Activated T-cell treated with anti-CD3 and anti-CD28 coated beads, Interleukin-2, amount 50 U/mL, for 4 hours (primary cell): ENCODE measurements around the gene IL17A. TPM values are rescaled to one million over a fixed set of nuclear protein-coding genes. Genes with fewer than 3 reads are reported as not detected.

Experiments used
- ATAC-seq, 2 donors: fragments of 200-7000 bp; cut with Tn5 transposase; one replicate each; pipeline ENCODE4 v1.10.0; 2021
- DNase-seq: peaks from one replicate; pipeline ENCODE4 v3.0.0-alpha.2; 2020
- H3K27me3 Mint-ChIP-seq: one replicate; pipeline ENCODE4 v1.8.0; 2021; ENCODE audit warnings: low read depth, mixed read lengths
- H3K36me3 Mint-ChIP-seq: one replicate; pipeline ENCODE4 v1.8.0; 2022; ENCODE audit warnings: mixed read lengths; ENCODE audit not compliant: insufficient read depth
- H3K4me1 Mint-ChIP-seq: one replicate; pipeline ENCODE4 v1.8.0; 2021; ENCODE audit warnings: low read depth, mixed read lengths
- H3K4me3 Mint-ChIP-seq: one replicate; pipeline ENCODE4 v1.8.0; 2021; ENCODE audit warnings: mild to moderate bottlenecking, moderate library complexity, mixed read lengths
- H3K9me3 Mint-ChIP-seq: one replicate; pipeline ENCODE4 v1.8.0; 2021; ENCODE audit warnings: mixed read lengths
- total RNA-seq, 3 donors: library from RNA; stranded (reverse); gene quantifications; one replicate each; pipeline ENCODE4 v1.2.1, GENCODE V29; 2021

IL17A gene
- total RNA-seq = 1 to 10 TPM; 1.9 to 4.8 (median 3.9) TPM

DNA sequence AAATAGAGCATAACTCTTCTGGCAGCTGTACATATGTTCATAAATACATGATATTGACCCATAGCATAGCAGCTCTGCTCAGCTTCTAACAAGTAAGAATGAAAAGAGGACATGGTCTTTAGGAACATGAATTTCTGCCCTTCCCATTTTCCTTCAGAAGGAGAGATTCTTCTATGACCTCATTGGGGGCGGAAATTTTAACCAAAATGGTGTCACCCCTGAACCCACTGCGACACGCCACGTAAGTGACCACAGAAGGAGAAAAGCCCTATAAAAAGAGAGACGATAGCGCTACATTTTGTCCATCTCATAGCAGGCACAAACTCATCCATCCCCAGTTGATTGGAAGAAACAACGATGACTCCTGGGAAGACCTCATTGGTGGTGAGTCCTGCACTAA lies at the start of gene IL17A:
Gene IL17A, plus strand, starts transcription at position 301 of the 400 bp plus-strand sequence. Its CDS starts 57 bp downstream, at position 358.
- Mint-ChIP-seq H3K27me3 (peaks cover 24% of the 10 kb centered on the region), H3K4me1 (peaks cover 8% of the 10 kb centered on the region), H3K36me3 (peaks cover 1% of the 10 kb centered on the region), H3K9me3 (no peaks in the 10 kb centered on the region), H3K4me3 (peak within 1 kb of the TSS; percentile 20)
- DNase-seq (no peak), ATAC-seq (no peak)

DNA sequence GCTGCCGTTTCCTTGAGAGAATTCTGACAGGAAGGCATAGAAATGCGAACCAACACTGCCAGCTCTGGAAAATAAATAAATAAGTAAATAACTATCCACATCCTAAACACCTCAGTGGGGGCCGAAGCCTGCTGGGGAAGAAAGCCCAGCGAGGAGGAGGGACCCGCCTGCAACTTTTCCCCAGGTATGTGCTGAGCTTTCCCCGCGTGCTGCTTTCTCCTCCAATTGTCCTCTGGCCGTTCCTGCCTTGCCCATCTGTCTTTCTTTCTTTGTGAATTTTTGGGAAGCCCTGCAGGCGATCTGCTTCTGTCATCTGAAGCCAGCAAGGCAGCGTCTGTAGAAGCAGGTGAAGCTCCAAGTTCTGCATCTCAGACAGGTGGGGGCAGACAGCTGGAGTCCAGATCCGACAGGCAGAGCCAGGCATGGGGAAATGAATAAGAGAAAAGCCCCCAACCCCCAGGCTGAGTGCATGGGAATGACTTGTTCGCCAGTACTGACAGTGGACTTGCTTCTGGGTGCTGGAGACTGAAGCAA lies 49.2 kb upstream of the IL17A start:
- no peaks in the 10 kb centered on the region for H3K36me3 Mint-ChIP-seq
- ATAC-seq (no peak), DNase-seq (no peak)
- H3K4me3 Mint-ChIP-seq = no peak overlapping the region
- H3K9me3 Mint-ChIP-seq = no peaks in the 10 kb centered on the region
- H3K27me3 Mint-ChIP-seq = peaks cover 2% of the 10 kb centered on the region
- peaks cover 4% of the 10 kb centered on the region for H3K4me1 Mint-ChIP-seq

DNA sequence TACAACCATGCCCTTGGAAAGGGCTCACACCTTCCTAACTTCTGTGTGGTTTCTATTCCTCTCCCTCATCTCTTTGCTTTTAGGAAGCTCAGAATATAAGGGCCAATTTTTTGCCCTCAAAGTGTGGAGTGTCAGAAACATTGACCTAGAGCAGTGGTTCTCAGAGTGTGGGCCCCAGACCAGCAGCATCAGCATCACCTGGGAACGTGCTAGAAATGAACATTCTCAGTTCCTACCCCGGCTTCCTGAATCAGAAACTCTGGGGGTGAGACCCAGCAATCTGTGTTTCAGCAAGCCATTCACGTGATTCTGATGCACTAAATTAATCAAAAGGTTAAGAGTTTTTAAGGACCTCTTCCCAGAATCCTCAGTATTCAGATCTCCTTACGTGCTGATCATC lies 47.9 kb upstream of the IL17A start:
- H3K27me3 Mint-ChIP-seq = peaks cover 2% of the 10 kb centered on the region
- no peak for DNase-seq
- no peaks in the 10 kb centered on the region for H3K36me3 Mint-ChIP-seq
- no peak for ATAC-seq
- no peaks in the 10 kb centered on the region for H3K9me3 Mint-ChIP-seq
- H3K4me3 Mint-ChIP-seq = no peak overlapping the region
- peaks cover 4% of the 10 kb centered on the region for H3K4me1 Mint-ChIP-seq

DNA sequence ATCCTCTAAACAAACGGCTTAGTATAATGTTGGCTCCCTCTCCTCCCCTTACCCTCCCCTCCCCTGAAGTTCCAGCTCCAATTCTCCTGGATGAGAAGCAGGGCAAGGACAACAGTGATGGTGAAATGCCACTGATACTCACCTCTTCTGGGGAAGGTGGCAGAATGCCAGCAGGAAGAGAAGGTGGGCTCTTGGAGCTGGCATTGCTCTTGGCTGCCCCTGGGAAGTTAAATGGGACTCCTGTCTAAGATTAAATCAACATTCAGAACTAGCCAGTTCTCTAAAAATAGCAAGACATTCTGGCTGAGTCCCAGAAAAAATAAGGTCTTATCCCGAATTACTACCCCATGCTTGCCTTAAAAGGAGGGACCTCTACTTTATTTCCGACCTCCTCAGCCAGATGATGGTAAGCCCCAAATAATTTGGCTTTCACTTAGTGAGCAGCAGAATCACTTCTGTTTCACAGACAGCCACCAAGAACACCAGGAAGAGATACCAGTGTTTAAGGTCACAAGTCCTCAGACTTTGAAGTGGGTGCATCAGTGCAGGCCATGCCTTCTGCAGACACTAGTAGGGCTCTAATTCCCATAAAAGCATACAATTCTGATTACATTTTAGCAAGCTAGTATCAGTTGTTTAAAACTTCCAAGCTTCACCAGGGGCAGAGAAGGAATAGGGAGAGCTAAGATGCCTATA lies 46.0 kb upstream of the IL17A start:
- Mint-ChIP-seq H3K4me3 (no peak overlapping the region), H3K9me3 (no peaks in the 10 kb centered on the region), H3K4me1 (no peaks in the 10 kb centered on the region), H3K36me3 (no peaks in the 10 kb centered on the region), H3K27me3 (peaks cover 12% of the 10 kb centered on the region)
- no peak for ATAC-seq
- DNase-seq = no peak

DNA sequence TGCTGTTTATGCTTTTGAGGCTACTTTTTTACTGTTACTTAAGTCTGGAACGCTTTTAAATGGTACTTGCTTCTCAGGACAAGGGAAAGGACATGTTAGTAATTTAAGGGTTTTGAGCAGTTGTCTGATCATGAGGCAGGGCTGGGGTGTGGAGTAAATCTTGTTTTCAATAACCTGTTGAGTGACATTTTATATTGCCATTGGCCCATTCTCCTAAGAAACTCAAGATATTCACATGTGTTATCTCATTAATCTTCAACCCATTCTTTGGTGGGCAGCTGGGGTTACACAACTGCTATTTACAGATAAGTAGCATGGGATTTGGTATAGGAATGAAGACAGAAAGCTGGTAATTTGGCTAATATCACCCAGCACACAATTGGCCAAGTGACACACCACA lies 44.6 kb upstream of the IL17A start:
- Mint-ChIP-seq H3K4me3 (no peak overlapping the region), H3K27me3 (peaks cover 17% of the 10 kb centered on the region), H3K9me3 (no peaks in the 10 kb centered on the region), H3K36me3 (no peaks in the 10 kb centered on the region), H3K4me1 (no peaks in the 10 kb centered on the region)
- DNase-seq (no peak), ATAC-seq (no peak)

DNA sequence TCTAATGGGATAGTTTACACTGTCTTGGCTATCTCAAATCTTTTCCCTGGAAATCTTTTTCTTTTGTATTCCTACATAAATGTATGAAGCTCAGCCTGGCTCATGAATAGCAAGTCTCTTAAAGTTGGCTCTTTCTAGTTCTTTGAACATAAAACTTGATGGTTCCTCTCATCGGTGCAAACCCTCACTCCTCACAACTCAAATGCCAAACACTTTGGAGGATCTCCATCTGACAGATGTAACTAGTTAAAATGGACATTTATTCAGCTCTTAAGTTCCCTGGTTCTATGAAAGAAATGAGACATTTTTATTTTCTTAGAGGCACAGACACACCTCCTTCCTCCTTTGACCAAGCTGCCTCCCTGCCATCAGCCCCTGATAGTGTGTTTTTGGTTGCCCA lies 43.6 kb upstream of the IL17A start:
- DNase-seq (no peak), ATAC-seq (no peak)
- Mint-ChIP-seq H3K4me1 (no peaks in the 10 kb centered on the region), H3K36me3 (no peaks in the 10 kb centered on the region), H3K9me3 (no peaks in the 10 kb centered on the region), H3K4me3 (no peak overlapping the region), H3K27me3 (peaks cover 17% of the 10 kb centered on the region)

DNA sequence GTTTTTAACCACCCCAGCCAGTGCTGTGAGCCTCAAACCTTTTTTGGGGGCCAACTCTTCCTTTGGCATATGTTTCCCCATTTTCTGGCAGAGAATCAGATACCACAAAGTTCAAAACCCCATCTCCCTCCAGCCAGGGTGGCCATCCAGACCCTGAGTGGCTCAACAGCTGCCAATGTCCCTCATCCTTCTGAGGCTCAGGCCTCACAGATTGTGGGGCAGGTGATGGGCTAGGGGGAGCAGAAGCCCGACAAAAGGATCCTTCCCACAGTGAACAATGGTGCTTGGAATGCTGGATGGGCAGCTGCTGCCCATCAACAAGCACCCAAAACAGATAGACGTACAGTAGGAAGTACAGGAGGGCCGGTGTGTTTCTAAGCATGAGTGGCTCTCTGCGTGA lies 42.6 kb upstream of the IL17A start:
- no peak for ATAC-seq
- Mint-ChIP-seq H3K27me3 (peaks cover 17% of the 10 kb centered on the region), H3K4me1 (no peaks in the 10 kb centered on the region), H3K36me3 (no peaks in the 10 kb centered on the region), H3K9me3 (no peaks in the 10 kb centered on the region), H3K4me3 (no peak overlapping the region)
- DNase-seq = no peak

DNA sequence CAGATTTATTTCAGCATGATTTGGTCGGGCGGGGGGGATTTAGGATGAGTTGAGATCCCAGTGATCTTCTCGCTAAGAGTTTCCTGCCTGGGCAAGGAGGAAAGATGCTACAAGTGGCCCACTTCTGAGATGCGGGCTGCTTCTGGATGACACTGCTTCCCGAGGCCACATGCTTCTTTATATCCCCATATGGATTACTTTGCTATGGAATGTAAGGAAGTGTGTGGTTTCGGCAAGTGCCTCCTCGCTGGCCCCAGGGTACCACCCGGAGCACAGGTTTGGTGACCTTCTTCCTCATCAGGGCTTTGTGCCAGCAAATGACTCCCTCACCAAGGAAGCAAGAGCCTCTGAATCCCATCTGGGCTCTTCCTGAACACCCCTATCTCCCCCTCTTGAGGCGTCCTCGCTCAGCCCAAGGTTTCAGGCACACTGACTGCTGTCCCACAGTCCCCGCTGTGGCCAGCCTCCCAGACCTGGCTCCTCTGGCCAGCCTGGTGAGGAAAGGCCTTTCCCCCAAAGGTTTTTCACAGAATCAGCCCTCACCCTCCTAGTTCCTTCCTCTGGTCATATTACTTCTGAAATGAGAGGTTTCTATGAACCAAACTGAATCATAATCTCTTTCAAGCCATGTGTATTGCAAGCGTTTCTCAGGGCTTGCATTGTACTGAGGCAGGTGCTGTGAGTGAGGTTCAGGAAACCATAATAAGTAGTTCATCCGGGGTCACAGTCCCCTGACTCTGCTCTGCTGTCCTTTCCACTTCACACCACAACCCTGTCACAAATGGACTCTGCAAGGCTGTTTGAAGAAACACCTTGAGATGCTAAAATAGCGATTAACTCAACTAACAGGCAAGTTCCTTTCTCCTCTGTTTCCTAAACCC lies 41.7 kb upstream of the IL17A start:
- H3K4me1 Mint-ChIP-seq = no peaks in the 10 kb centered on the region
- H3K27me3 Mint-ChIP-seq = peaks cover 17% of the 10 kb centered on the region
- peak in 1 of 2 donors; percentile 27 for ATAC-seq

DNA sequence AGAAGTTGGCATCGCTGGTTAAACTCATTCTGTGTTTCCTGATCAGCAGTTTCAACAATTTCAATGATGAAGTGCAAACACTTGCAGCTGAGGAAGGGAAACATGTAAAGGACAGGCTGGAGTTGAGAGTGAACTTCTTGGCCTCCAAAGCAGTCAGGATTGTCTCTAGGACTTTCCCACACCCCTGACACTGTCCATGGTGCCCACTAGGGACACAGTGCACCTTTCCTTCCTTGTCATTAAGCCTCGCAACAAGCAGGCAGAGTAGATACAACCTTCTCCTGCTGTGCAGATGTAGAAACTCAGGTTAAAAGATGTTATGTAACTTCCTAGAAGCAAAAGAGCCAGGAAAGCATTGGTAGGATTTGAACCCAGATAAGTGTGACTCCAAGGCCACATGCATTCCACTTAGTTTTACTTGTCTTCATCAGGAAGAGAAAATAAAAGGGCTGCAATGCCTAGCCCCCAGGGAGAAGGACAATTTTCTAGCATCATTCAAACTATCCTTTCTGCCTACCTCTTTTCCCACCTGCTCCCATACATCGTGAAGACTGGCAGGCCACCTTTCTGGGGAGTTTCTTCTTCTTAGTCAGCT lies 39.2 kb upstream of the IL17A start:
- Mint-ChIP-seq H3K27me3 (peaks cover 21% of the 10 kb centered on the region), H3K4me1 (no peaks in the 10 kb centered on the region), H3K4me3 (no peak overlapping the region), H3K9me3 (no peaks in the 10 kb centered on the region), H3K36me3 (no peaks in the 10 kb centered on the region)
- DNase-seq (no peak), ATAC-seq (no peak)

More for the DNA sequence above, 41.7 kb upstream of the IL17A start:
- no peak for DNase-seq
- Mint-ChIP-seq H3K4me3 (no peak overlapping the region), H3K36me3 (no peaks in the 10 kb centered on the region), H3K9me3 (no peaks in the 10 kb centered on the region)

DNA sequence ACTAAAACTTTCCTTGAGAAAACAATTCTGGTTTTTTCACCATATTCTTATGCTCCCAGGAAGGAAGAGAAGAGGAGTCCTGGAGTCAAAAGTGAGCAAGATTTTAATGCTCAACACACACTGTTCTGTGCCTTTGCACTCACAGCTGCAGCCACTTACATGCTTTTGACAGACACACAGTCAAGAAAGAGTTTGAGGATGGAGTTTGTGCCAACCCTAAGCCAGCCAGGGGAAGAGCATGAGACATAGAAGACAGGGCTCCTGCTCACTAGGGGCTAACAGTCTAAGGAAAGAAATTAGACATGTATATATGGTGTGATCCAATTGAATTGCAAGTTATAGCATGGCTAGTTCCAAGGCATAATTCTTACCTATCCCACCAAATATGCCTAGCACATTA lies 37.1 kb upstream of the IL17A start:
- no peak for DNase-seq
- ATAC-seq = no peak
- Mint-ChIP-seq H3K9me3 (no peaks in the 10 kb centered on the region), H3K27me3 (peaks cover 22% of the 10 kb centered on the region), H3K4me1 (no peaks in the 10 kb centered on the region), H3K36me3 (no peaks in the 10 kb centered on the region), H3K4me3 (no peak overlapping the region)

DNA sequence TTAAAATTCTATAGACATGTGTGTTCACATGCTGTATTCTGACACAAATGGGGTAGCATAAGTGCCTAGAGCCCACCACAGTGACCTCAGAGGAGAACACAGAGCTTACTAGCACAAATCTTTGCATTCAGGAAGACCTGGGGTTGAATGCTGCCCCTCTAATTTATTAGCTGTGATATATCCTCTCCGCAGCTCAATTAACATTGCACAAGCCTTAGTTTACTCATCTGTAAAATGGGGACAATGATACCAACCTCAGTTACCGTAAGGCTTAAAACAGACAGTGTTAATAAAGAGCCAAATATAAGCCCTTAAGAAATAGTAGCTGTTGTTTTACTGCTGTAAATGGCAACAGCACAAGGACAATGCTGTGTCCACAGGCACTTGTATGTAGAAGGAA lies 36.2 kb upstream of the IL17A start:
- Mint-ChIP-seq H3K4me3 (no peak overlapping the region), H3K4me1 (no peaks in the 10 kb centered on the region), H3K9me3 (no peaks in the 10 kb centered on the region), H3K27me3 (peaks cover 17% of the 10 kb centered on the region), H3K36me3 (no peaks in the 10 kb centered on the region)
- ATAC-seq (no peak), DNase-seq (no peak)

DNA sequence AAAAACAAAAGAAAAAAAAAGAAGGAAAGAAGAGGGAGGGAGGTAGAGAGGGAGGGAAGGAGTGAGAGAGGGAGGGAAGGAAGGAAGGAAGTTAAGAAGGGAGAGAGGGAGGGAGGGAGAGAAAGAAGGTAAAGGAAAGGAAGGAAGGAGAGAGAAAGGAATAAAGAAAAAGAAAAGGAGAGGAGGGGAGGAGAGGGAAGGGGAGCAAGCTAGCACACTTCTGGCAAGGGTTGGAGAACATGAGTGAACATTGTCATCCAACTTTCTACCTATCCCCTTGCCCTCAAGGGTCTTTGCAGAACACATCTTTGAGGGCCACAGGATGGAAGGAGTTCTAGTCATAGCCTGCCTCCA lies 34.1 kb upstream of the IL17A start:
- Mint-ChIP-seq H3K4me1 (peaks cover 20% of the 10 kb centered on the region), H3K27me3 (peaks cover 12% of the 10 kb centered on the region), H3K36me3 (no peaks in the 10 kb centered on the region), H3K9me3 (no peaks in the 10 kb centered on the region), H3K4me3 (no peak overlapping the region)
- no peak for ATAC-seq
- DNase-seq = no peak

DNA sequence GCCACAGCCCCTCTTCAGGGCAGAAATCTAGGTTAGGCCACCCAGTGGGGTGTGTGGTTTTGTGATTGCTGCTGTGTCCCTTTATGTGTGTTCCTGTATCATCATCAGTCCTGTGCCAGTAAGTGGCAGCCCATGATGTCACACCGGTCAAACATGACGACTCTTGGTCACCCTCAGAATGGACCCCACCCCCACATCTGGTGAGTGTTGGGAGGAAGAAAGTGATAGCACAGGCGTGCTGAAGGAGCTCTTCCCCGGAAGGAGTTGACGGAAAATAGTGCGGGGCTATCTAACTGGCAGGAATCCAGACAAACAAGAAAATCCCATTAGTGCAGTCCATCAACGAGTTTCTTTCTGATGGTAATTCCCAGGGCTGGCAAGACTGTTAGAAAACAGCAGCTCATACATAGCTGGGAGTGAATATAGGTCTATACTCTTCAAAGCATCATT lies 33.4 kb upstream of the IL17A start:
- H3K4me3 Mint-ChIP-seq = no peak overlapping the region
- no peak for ATAC-seq
- peaks cover 12% of the 10 kb centered on the region for H3K27me3 Mint-ChIP-seq
- peaks cover 26% of the 10 kb centered on the region for H3K4me1 Mint-ChIP-seq
- no peak for DNase-seq
- H3K36me3 Mint-ChIP-seq = no peaks in the 10 kb centered on the region
- H3K9me3 Mint-ChIP-seq = no peaks in the 10 kb centered on the region

DNA sequence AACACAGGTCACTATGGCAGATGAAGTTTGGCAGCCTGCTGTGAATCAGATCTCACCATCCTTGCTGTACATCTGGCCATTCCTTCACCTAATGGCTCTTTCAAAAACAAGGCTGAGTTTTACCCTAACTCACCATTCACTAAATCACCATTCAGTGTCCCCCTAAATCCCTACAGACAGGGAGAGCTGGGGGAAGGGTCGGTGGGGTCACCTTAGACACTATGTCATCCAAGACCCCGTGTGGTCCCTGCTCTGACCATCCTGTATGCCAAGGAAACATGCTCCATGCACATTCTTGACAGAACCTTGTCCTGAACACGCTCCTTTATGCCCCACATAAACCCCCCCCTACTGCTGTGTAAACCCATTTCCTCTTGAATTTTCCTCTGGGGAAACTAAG lies 31.8 kb upstream of the IL17A start:
- Mint-ChIP-seq H3K4me3 (no peak overlapping the region), H3K27me3 (peaks cover 12% of the 10 kb centered on the region), H3K4me1 (peaks cover 38% of the 10 kb centered on the region), H3K36me3 (no peaks in the 10 kb centered on the region), H3K9me3 (peaks cover 4% of the 10 kb centered on the region)
- ATAC-seq = no peak
- no peak for DNase-seq
